SW 1271 (cell line): ENCODE data around the gene NIBAN1.
"Not testable (repeated sequence)": the region's sequence is repeated elsewhere in the genome, so short reads cannot be mapped to it uniquely, and the experiment has no call there.

ENCODE experiments used
- DNase-seq, 2 experiments: peaks; one replicate each; lab custom pipeline; 2025; lab: John Stamatoyannopoulos, UW

Gene NIBAN1

GRCh38 chr1:184972315-184973055 lies 1.8 kb downstream of the NIBAN1 start:
- DNase-seq, result no peak

- DNase-seq, result no peak
These were observed 2.6 kb downstream of the NIBAN1 start for GRCh38 chr1:184971522-184972265.

- DNase-seq, result no peak
These were observed 3.6 kb downstream of the NIBAN1 start for GRCh38 chr1:184970691-184971161.

GRCh38 chr1:184966989-184967388 lies 7.3 kb downstream of the NIBAN1 start:
- no peak for DNase-seq

- DNase-seq, result no peak
These were observed 8.1 kb downstream of the NIBAN1 start for GRCh38 chr1:184965944-184966860.

- DNase-seq, result no peak
These were observed 8.9 kb downstream of the NIBAN1 start for GRCh38 chr1:184965439-184965838.

GRCh38 chr1:184959626-184960025 lies 14.7 kb downstream of the NIBAN1 start:
- DNase-seq, result no peak

- DNase-seq, result no peak
These were observed 15.6 kb downstream of the NIBAN1 start for GRCh38 chr1:184958554-184959353.

- DNase-seq, result not testable (repeated sequence)
These were observed 16.4 kb downstream of the NIBAN1 start for GRCh38 chr1:184957901-184958300.

GRCh38 chr1:184956999-184957700 lies 17.2 kb downstream of the NIBAN1 start:
- no peak for DNase-seq

GRCh38 chr1:184954232-184954995 lies 19.9 kb downstream of the NIBAN1 start:
- no peak for DNase-seq

GRCh38 chr1:184953600-184954219 lies 20.6 kb downstream of the NIBAN1 start:
- peak in 1 of 2 experiments; percentile 14 for DNase-seq

- DNase-seq, result no peak
These were observed 21.9 kb downstream of the NIBAN1 start for GRCh38 chr1:184952428-184952827.

- DNase-seq, result no peak
These were observed 22.5 kb downstream of the NIBAN1 start for GRCh38 chr1:184951788-184952187.

- no peak for DNase-seq
These were observed 23.4 kb downstream of the NIBAN1 start for GRCh38 chr1:184950906-184951305.

- DNase-seq, result no peak
These were observed 24.1 kb downstream of the NIBAN1 start for GRCh38 chr1:184950227-184950626.

- no peak for DNase-seq
These were observed 26.6 kb downstream of the NIBAN1 start for GRCh38 chr1:184947497-184948256.

GRCh38 chr1:184945678-184946412 lies 28.5 kb downstream of the NIBAN1 start:
- DNase-seq, result no peak
